ENCODE measurements around the gene SPAG6.
"Not testable (repeated sequence)": the region's sequence is repeated elsewhere in the genome, so short reads cannot be mapped to it uniquely, and the experiment has no call there.

The SPAG6 gene

DNA sequence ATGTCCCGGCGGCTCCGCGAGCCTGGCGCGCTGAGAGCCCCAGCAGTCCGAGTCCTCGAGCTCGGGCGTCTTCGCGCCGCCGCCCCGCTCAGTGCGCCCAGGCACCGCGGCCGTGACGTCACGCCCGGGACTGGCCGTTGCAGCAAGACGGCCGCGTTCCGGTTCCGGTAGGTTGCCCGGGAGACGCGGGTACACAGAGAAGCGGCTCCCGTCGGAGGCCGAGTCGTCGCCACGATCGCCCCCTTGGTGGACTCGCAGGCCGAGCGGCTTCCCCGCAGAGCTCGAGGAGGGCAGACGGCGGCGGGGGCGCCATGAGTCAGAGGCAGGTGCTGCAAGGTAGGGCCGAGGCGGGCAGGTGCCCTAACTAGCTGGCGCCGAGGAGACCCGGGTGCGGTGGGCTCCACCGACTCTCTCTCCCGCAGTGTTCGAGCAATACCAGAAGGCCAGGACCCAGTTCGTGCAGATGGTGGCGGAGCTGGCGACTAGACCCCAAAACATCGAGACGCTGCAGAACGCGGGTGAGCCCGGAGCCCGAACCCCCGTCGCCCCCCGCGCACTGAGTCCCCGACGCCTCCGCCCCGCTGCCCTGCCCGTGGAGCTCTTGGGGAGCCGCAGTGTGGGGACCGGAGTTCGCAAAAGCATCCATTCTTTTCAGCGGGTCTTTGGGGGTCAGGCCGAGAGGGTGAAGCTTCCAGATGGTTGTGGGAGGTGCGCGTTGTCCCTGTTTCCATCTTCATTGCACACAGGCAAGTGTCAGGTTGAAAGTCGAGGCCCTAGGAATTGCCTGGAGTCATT, at the start of gene SPAG6:
SPAG6 (plus strand) TSS at position 196 of the 795 bp plus-strand sequence; CDS start at position 312, 116 bp downstream.
- DNase-seq: peak; percentile 71

DNA sequence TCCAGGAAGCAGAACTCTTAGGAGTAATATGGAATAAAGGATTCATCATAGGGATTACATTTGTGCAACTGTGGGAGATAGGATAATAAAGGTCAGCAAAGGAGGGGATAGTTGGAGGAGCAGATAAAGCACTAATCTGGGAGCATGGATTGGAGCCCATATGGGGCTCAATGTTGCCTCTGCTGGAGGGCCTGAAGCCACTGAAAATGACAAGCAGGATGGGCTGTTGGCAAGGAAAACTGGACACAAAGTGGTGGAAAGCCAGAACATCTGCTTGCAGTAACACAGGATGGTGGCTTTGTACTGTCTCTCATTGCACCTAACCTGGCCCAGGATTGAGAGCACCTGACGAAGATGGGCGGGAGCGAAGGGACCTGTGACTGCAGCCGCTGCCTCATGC, 44.1 kb upstream of the SPAG6 start:
- DNase-seq: no peak

DNA sequence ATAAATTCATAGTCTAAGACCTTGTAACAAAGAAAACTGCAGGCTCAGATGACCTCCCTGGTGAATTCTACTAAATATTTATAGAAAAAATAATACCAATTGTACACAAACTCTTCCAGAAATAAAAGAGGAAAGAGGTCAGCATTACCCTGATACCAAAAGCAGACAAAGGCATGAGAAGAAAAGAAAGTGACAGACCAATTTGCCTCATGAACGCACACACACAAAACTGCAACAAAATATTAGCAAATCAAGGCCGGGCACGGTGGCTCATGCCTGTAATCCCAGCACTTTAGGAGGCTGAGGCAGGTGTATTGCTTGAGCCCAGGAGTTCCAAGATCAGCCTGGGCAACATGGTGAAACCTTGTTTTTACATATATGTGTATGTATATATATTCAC, 41.8 kb upstream of the SPAG6 start:
- no peak for DNase-seq

DNA sequence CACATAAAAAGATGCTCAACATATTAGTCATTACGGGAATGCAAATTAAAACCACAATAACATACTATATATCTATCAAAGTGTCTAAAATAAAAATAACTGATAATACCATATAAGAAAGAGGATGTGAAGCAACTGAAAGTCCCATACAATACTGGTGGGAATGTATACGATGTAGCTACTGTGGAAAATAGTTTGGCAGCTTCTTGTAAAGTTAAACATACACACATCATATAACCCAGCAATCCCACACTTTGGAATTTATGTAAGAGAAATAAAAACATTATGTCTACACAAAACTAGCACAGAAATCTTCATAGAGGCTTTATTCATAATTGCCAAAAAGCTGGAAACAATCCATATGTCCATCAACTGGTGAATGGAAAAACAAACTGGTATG, 39.6 kb upstream of the SPAG6 start:
- no peak for DNase-seq

DNA sequence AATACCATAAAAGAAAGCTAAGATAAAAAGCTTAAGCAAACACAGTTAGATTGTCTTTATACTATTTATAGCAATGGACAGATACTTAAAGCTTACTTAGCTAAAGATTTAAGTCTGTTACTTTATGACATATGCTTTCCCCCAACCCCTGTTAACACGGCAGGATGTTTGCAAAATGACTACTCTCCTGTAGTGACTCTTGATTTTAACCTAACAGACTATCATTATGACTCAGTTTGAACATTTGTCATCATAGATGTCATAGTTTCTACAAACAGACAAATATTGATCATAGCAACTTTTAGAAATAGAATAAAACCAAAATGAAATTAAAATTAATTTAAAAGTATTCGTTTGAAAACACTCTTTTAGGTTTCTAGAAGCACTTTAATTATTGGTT, 36.9 kb upstream of the SPAG6 start:
- peak; percentile 93 for DNase-seq

DNA sequence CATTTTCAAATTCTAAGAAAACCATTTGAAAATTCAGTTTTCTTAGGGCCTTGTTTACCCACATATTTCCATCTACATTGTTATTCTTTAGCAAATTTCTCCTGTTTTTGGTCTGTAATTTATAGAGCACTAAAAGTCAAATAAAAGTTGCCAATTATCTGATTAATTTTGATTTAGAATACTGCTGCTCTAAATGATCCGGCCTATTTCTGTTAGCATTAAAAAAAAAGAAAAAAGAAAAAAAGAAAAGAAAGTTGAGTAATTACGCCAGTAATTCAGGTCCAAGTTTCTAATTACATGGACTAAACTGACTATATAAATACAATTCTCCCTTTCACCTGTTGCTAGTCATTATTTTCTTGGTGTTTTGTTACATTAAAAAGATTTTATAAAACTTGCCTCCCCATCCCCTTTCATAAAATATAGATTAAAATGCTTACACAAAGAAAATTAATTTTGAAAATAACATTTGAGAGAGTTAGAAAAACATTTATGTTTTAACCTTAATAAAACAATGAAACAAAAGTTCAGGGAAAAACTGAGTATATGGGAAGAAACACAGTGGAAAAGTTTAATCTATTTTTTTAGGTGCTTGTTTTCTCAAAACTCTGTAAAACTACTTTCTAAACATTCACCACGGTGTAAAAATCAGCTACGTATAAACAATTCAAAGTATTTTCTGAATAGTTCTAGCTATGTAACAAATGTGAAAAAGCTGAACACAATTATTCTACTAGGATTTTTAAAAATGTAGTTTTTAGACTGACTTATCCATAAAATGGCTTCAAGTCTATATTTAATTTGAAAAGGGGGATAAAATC, 35.9 kb upstream of the SPAG6 start:
- DNase-seq: no peak

DNA sequence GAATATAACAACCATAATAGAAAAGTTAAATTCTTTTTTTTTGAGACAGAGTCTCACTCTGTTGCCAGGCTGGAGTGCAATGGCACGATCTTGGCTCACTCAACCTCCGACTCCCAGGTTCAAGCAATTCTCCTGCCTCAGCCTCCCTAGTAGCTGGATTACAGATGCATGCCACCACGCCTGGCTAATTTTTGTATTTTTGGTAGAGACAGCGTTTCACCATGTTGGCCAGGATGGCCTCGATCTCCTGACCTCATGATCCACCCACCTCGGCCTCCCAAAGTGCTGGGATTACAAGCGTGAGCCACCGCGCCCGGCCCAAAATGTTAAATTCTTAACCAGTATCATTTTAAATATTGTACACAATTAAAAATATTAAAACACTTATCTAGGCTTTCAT, 35.3 kb upstream of the SPAG6 start:
- not testable (repeated sequence) for DNase-seq

DNA sequence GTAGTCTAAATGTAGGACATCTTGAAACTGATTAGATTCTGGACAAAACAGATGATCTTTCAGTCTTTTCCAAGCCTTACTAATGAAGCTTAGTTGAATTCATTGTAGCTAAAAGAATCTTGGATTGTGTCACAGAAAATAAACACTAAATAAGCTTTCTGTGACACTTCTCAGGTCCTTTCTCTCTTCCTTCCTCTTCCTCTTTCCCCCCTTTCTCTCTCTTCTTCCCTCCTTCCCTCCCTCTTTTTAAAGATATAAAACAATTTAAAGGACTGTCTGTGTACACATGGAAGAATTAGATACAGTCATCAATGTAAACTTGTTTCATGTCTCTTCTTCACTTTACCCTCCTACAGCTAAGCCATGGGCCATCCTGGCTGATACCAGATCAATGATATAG, 34.4 kb upstream of the SPAG6 start:
- no peak for DNase-seq

DNA sequence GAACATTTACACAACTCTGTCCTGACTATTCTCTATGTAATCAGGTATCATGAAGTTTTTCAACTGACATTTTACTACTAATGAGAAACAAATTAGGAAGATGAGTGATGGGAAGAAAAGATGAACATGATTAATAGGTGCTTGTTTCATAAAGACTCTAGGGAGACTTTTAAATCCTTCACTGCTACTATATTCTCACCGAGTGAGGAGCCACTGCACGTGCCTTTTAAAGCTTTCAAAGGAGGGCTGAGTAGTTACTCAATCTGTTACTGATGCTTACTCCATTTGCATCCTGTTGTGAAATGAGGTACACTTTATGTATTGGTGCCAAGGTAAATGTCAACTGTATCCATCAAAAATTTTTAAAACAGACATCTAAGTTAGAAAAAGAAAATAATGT, 30.4 kb upstream of the SPAG6 start:
- peak; percentile 67 for DNase-seq

DNA sequence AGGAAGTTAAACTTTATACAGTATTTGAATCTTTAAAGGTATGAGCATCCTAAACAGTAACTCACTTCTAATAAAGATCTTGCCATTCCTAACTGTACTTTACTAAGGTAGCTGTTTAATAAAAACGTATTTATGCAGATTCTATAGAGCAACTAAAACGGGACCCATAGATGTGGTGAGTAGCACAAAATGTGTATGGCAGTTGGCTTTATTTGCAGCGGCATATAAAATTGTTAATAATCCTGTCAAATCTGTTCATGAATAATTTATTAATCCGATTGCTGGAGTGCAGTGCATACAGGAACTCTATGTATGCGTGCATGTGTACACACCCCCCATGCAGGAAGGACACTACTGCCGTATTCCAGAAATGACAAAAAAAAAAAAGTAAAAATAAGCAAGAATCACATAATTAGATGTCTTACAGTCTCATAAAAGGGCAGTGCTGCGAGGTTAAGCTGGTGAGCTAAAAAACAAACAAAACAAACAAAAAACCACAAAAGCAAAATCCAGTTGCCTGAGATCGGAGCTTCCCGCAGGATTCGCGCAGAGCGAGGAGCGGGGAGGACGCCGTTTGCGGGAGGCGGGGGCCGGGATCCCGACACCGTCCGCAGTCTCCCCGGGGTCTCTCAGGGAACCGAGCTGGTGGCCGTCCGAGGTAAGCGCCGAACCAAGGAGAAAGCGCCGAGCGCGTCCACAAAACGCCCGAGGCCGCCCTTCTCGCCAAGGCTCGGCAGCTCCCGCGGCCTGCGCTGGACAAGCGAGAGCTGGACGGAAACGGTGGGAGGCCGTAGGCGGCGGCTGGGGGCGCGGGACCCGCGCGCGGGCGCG, 29.6 kb upstream of the SPAG6 start:
- no peak for DNase-seq

DNA sequence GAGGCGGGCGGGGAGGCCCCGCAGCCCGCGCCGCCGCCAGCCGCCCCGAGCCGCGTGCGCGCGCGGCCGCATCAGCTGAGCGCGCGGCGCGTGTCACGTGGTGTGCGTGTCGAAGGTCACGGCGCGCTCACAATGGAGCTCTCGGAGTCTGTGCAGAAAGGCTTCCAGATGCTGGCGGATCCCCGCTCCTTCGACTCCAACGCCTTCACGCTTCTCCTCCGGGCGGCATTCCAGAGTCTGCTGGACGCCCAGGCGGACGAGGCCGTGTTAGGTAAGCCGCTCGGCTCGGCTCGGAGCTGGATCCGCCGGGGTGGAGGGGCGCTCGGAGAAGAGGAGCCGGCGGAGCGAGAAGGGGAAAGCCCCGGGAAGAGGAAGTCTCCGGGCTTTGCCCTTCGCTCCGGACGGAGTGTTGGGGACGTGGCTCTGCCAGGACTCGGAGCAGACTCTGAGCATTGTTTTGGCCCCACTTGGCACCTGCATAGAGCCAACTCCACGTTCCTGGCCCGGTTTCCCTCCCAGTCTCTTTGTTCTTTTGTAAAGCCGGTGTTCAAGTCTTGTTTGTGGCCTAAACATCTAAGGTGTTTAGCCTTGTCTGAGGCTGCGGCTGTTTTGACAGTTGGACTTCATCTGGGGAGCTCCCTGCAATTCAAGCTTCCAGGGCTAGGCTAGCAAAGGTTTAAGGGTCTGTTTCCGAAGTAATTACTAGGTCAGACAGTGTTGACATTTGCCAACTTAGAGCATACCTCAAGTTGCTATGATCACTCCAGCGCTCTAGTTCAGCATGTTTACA, 28.8 kb upstream of the SPAG6 start, which contains the start of gene COMMD3:
COMMD3 (plus strand) TSS at position 103 of the 790 bp plus-strand sequence; CDS start at position 133, 30 bp downstream.
- peak; percentile 85 for DNase-seq

DNA sequence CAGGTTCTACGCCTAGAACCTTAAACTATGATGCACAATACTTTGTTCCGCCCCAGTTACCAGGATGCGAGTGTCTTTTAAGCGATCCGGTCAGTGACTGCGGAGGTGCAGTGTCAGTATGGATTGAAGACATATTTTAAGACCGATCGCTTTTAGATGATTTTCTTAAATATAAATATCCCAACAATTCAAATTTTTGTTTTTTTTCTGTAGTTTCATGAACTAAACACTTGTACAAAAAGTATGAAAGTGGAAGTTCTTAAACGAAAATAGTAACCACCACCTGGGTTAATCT, 28.3 kb upstream of the SPAG6 start:
- peak; percentile 51 for DNase-seq

DNA sequence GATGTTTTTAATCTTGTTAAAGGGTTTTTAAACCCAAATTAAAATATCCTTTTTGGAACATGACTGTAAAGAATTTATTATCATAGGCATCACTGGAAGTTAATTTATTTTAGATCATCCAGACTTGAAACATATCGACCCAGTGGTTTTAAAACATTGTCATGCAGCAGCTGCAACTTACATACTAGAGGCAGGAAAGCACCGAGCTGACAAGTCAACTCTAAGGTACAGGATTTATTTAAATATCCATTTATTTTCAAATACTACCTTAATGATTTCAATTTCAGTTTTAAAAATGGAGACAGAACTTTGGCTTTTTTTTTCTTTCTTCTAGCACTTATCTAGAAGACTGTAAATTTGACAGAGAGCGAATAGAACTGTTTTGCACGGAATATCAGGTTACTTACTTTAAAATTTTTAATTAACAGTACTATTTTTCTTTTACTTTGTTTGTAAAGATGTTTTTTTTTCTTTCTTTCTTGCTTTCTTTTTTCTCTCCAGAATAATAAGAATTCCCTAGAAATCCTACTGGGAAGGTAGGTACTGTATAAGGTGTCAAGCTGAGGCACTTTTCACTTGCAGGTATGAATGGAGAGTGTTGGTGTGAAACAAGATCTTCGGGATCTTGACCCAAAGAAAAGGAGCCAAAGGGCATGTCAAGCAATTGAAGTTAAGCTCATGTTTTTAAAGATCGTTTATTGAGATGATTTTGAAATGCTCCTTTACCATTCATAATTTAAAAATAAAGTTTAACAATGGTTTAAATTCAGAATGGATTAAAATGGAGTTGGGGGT, 27.3 kb upstream of the SPAG6 start:
- DNase-seq: no peak

DNA sequence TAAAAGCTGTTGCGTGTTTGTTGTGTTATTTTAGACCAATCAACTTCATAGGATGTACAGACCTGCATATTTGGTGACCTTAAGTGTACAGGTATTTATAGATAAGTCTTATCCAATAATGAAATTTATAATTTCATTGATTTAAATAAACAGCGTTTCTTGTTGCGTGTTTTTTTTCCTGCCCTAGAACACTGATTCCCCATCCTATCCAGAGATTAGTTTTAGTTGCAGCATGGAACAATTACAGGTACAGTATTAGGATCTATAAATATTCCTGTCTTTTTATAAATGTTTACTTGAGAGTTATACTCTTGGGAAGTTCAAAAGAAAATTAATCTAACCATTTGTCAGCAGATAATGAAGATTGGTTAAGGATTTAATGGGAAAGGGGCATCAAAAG, 26.5 kb upstream of the SPAG6 start:
- DNase-seq: no peak

DNA sequence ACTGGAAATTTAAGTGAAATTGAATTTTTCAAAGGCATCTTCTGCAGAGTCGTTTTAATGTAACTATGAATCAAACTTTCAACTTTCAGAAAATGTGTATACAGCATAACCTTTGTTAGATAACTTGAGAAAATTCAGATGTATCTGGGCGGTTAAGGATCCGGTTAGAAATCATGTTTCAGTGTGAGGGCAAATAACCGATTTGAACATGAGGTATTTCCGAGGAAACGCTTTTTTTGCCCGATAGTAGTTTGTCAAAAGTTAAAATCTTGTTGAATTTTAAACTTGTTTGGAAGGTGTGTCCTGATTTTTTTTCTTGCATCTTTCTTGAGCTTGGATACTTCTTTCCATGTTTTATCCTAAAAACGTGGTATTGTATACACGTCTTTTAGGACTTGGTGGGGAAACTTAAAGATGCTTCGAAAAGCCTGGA, 25.7 kb upstream of the SPAG6 start:
- no peak for DNase-seq

DNA sequence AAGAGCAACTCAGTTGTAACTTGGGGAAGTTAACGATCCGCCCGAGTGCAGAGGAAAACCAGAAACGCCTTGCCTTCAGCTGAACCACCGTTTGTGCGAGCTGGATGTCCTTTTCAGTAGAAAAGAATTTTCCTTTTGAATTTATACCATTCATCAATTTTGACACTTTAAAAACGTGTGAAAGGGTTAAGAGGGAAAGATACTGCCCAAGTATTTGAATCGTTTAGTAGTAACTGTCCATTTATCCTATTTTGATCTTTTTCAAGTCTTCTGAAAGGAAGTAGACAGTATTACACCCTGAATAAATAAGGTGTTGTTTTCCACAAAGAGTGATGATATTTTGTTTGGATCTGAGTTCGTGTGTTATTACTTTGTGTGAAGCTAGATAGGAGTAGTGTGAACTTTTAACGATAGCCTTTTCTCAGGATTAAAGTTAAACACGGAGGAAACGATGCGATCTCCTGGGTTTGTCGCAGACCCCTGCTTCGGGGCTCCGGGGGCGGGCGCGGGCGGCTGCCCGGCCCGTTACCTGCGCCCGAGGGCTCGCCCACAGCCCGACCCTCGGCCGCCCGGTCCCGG, 25.2 kb upstream of the SPAG6 start:
- DNase-seq: no peak

DNA sequence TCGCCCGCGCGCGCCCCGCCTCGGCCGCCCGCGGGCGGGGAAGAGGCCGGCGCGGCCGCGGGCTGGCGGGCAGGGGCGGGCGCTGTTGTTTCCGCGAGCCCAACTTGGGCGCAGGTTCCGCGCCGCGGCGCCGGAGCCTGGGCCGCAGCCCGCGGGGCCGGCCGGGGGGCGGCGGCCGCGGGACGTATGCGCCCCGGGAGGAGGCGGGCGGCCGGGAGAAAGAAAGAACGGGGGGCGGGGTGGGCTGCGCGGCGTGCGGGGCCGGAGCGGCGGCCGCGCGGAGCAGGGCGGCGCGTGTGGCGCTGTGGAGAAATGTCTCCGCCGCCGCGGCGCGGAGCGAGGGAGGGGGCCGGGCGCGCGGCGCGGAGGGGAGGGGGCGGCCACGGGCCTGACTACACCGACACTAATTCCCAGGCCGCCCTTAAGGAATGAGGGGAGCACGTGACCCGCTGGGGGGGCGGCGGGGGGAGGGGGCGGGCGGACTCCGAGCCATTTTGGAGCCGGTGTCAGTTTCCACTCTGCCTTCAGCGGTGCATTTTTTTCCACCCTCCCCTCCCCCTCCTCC, 24.6 kb upstream of the SPAG6 start, which contains the start of gene BMI1:
BMI1 (plus strand) TSS at position 509 of the 565 bp plus-strand sequence. CDS start 5,351 bp downstream, outside the sequence.
- DNase-seq: peak; percentile 75

DNA sequence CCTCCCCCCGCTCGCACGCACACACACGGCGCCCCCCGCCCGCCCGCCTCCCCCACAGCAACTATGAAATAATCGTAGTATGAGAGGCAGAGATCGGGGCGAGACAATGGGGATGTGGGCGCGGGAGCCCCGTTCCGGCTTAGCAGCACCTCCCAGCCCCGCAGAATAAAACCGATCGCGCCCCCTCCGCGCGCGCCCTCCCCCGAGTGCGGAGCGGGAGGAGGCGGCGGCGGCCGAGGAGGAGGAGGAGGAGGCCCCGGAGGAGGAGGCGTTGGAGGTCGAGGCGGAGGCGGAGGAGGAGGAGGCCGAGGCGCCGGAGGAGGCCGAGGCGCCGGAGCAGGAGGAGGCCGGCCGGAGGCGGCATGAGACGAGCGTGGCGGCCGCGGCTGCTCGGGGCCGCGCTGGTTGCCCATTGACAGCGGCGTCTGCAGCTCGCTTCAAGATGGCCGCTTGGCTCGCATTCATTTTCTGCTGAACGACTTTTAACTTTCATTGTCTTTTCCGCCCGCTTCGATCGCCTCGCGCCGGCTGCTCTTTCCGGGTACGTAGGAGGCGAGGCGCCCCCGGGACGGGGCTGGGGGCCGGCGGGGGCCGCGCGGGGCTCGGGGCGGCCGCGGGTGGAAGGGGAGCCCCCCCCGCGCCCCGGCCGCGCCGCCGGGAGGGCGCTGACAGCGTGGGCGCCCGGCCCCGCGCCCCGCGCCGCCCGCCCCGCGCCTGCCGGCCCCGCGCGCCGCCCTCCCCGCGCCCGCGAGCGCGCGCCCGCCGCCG, 24.0 kb upstream of the SPAG6 start:
- peak; percentile 68 for DNase-seq

DNA sequence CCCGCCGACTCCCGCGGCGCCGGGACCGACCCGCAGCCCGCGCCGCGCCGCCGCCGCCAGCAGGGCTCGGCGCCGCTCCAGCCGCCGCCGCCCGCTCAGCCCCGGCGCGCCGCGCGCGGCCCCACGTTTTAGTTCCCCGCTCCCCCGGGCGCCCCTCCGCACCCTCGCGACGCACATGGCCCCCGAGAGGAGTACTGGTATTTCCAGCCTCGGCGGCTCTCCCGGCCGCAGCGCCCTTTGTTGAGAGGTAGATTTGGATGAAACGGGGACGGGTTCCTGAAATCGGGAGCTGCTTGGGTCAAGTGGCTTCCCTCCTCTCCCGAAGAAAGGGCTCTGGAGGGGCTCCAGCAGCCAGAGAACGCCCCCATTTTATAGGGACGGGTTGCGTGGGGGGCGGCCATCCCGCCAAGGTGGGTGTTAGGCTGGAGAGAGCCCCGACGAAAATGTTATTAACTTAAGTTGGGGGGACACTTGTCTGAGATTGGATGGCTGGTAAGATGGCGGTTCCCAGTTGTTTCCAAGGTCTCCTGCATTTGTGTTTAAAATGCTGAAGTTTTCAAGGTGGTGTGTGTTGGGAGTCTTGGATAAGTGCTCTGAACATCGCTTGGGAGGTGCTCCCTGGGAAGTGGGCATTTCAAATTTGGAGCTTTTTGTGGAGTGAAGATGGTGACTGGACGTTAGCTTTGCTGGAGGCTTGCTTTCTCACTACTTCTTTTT, 23.2 kb upstream of the SPAG6 start:
- no peak for DNase-seq

Data from activated CD4-positive, alpha-beta T cell treated with anti-CD3 and anti-CD28 coated beads, Interleukin-10, Interleukin-2, amounts not matched to agents 100 ng/mL and 50 ng/mL, durations not matched to agents 16 hours and 8 hours (primary cell).